ENCODE data around the gene IKZF4. TPM values are rescaled to one million over a fixed set of nuclear protein-coding genes. Genes with fewer than 3 reads are reported as not detected.
A peak's percentile ranks its signal among the peaks of the same experiment; 100 is the strongest.

Gene IKZF4
- total RNA-seq, 1 experiment from 2014 or later: 2.8 TPM

GRCh38 chr12:55973599-55974307 is 47.1 kb upstream of the IKZF4 start, which contains the start of gene RAB5B:
RAB5B (plus strand) TSS chr12:55974078; CDS start chr12:55986961, 12,883 bp downstream.
- ATAC-seq: peak; percentile 93

GRCh38 chr12:55974308-55974730 is 46.5 kb upstream of the IKZF4 start:
- Histone ChIP-seq H3K36me3 (ENCODE audit: low read depth, low read length) (peaks cover 2% of the 10 kb centered on the region; the same call in 1 of the 2 replicates), H3F3A (ENCODE audit: low read length, unreplicated experiment) (peaks cover 5% of the 10 kb centered on the region), H3K4me2 (ENCODE audit: low read length) (peak overlapping the region; percentile 89), H3K4me1 (ENCODE audit: insufficient read depth, low read length) (peaks cover 24% of the 10 kb centered on the region), H3K4me3 (ENCODE audit: low read length) (peak overlapping the region; percentile 93), H3K9me2 (replicated peaks; ENCODE audit: low read length) (no peaks in the 10 kb centered on the region), H3K79me2 (ENCODE audit: low read length) (peaks cover 45% of the 10 kb centered on the region), H3K9me3 (ENCODE audit: low read length) (no peaks in the 10 kb centered on the region), H4K20me1 (ENCODE audit: low read length) (no peaks in the 10 kb centered on the region), H3K27me3 (ENCODE audit: low read length) (no peaks in the 10 kb centered on the region), H2AFZ (ENCODE audit: low read length) (peak overlapping the region; percentile 91), H3K27ac (ENCODE audit: low read length) (peak overlapping the region; percentile 63), H3K9ac (ENCODE audit: low read length) (peak overlapping the region; percentile 95)
- DNase-seq (peak; percentile 40), ATAC-seq (peak; percentile 43)
- POLR2A ChIA-PET (ENCODE audit: unreplicated experiment): interaction anchor here (0.5 to 2.2 kb wide), 11 partner anchors 13 to 1529 kb away, joined by 3 to 13 read pairs (median 6); partner anchors contain the start of genes DNAJC14, ORMDL2, PA2G4 and SARNP
- CTCF ChIA-PET: interaction anchor here (0.6 to 1.6 kb wide), 9 partner anchors 18 to 236 kb away, joined by 3 to 9 read pairs (median 4); partner anchors contain the start of genes SMARCC2 and SUOX
- intact Hi-C loops (cut with micrococcal nuclease): loop anchor here (1.0 kb wide), 1 partner anchor 8 kb away; no protein-coding TSS in a partner anchor
- no TSS peak for BruUV-seq (replicated peaks)
- no peak for TF ChIP-seq EZH2 (IDR thresholded peaks at IDR 0.05; ENCODE audit: low read length, unreplicated experiment)
- no peak for TF ChIP-seq CTCF (conservative IDR thresholded peaks at IDR 0.05; ENCODE audit: low read depth, low read length)
- no peak for TF ChIP-seq EZH2phosphoT487 (IDR thresholded peaks at IDR 0.05; ENCODE audit: borderline replicate concordance, low read length)

More at GRCh38 chr12:55973599-55974307, 47.1 kb upstream of the IKZF4 start, which contains the start of gene RAB5B:
- no peaks in the 10 kb centered on the region for H3K9me2 ChIP-seq (replicated peaks; ENCODE audit: low read length)
- H3K27ac ChIP-seq (ENCODE audit: low read length): peak within 1 kb of the TSS; percentile 78
- ChIA-PET POLR2A (ENCODE audit: unreplicated experiment) (interaction anchor here (0.5 to 2.2 kb wide), 14 partner anchors 13 to 475 kb away, joined by 3 to 13 read pairs (median 6); partner anchors contain the start of genes DNAJC14, ORMDL2, PA2G4 and SARNP), CTCF (interaction anchor here (0.6 to 1.6 kb wide), 7 partner anchors 17 to 1601 kb away, joined by 3 to 9 read pairs (median 5); partner anchors contain the start of gene SUOX)
- peaks cover 45% of the 10 kb centered on the region for H3K79me2 ChIP-seq (ENCODE audit: low read length)
- peaks cover 5% of the 10 kb centered on the region for H3F3A ChIP-seq (ENCODE audit: low read length, unreplicated experiment)
- peaks cover 24% of the 10 kb centered on the region for H3K4me1 ChIP-seq (ENCODE audit: insufficient read depth, low read length)
- peak within 1 kb of the TSS; percentile 95 for H3K9ac ChIP-seq (ENCODE audit: low read length)
- TF ChIP-seq EZH2phosphoT487 (IDR thresholded peaks at IDR 0.05; ENCODE audit: borderline replicate concordance, low read length) (no peak), EZH2 (IDR thresholded peaks at IDR 0.05; ENCODE audit: low read length, unreplicated experiment) (no peak), CTCF (conservative IDR thresholded peaks at IDR 0.05; ENCODE audit: low read depth, low read length) (no peak)
- H3K4me2 ChIP-seq (ENCODE audit: low read length): peak within 1 kb of the TSS; percentile 89
- H3K27me3 ChIP-seq (ENCODE audit: low read length): no peaks in the 10 kb centered on the region
- no peaks in the 10 kb centered on the region for H3K9me3 ChIP-seq (ENCODE audit: low read length)
- peak within 1 kb of the TSS; percentile 93 for H3K4me3 ChIP-seq (ENCODE audit: low read length)
- H4K20me1 ChIP-seq (ENCODE audit: low read length): no peaks in the 10 kb centered on the region
- BruUV-seq (replicated peaks): no TSS peak
- H2AFZ ChIP-seq (ENCODE audit: low read length): peak within 1 kb of the TSS; percentile 91
- H3K36me3 ChIP-seq (ENCODE audit: low read depth, low read length): 0 out of 2 replicates have a peak, but pooled peaks cover 2% of the 10 kb centered on the region
- DNase-seq: peak; percentile 100
- intact Hi-C loops (cut with micrococcal nuclease): loop anchor here (1.0 to 2.0 kb wide), 4 partner anchors 9 to 234 kb away; partner anchors contain the start of gene RPS26

Data from PC-3 (cell line).